Upper lobe of left lung (tissue), 6 donors: ENCODE data around the gene IRF2. TPM values are rescaled to one million over a fixed set of nuclear protein-coding genes. Genes with fewer than 3 reads are reported as not detected.

Source experiments
- ATAC-seq, 2 donors: fragments of 200-7000 bp; cut with Tn5 transposase; one replicate each; pipeline ENCODE4 v1.9.1; 2022; ENCODE audit warnings: mild to moderate bottlenecking in 2 of 2, moderate library complexity in 2 of 2; ENCODE audit not compliant: low FRiP score in 2 of 2
- DNase-seq, 2 donors: peaks; one replicate each; pipeline ENCODE4 v3.0.0-alpha.2; 2019 to 2020
- H3K27ac ChIP-seq, 4 donors: fragments of 200-600 bp; sonication (generic); one replicate each; pipeline ENCODE4 v1.5.1; 2016 to 2019
- H3K27me3 ChIP-seq, 4 donors: fragments of 200-600 bp; sonication (generic); one replicate each; pipeline ENCODE4 v1.5.1; 2017 to 2019
- H3K36me3 ChIP-seq, 4 donors: fragments of 200-600 bp; sonication (generic); one replicate each; pipeline ENCODE4 v1.5.1; 2016 to 2019
- H3K4me1 ChIP-seq, 4 donors: fragments of 200-600 bp; sonication (generic); one replicate each; pipeline ENCODE4 v1.5.1; 2018 to 2019
- H3K4me3 ChIP-seq, 4 donors: fragments of 200-600 bp; sonication (generic); one replicate each; pipeline ENCODE4 v1.5.1; 2017 to 2019; ENCODE audit warnings: mild to moderate bottlenecking in 2 of 4, moderate library complexity in 1 of 4
- H3K9me3 ChIP-seq, 4 donors: fragments of 200-600 bp; sonication (generic); one replicate each; pipeline ENCODE4 v1.5.1; 2018 to 2019
- CTCF ChIP-seq, 6 experiments: fragments of 450-650 bp in 4 of 6; fragments of 200-600 bp in 2 of 6; sonication (generic) in 2 of 6; IDR thresholded peaks; one replicate each; pipeline ENCODE4 v1.5.1; 2016 to 2019; ENCODE audit warnings: antibody characterized with exemption in 6 of 6
- EP300 ChIP-seq, 4 donors: sonication (generic); formaldehyde crosslinking; IDR thresholded peaks; one replicate each; pipeline ENCODE4 v1.5.1; 2017; ENCODE audit warnings: antibody characterized with exemption in 4 of 4, control low read depth in 2 of 4
- POLR2A ChIP-seq, 4 donors: fragments of 450-650 bp; IDR thresholded peaks; one replicate each; pipeline ENCODE4 v1.5.1; 2016 to 2017; ENCODE audit warnings: antibody characterized with exemption in 4 of 4, mild to moderate bottlenecking in 2 of 4
- POLR2AphosphoS5 ChIP-seq, 2 donors: sonication (generic); formaldehyde crosslinking; IDR thresholded peaks; one replicate each; pipeline ENCODE4 v1.5.1; 2017; ENCODE audit warnings: antibody characterized with exemption in 2 of 2
- WGBS, 2 donors: methylation state at CpG; one replicate each; pipeline ENCODE4 v1.1.5; 2017 to 2018; 5-methylcytosine and 5-hydroxymethylcytosine counted together
- total RNA-seq, 6 donors: library from RNA; depleted of rRNA in 4 of 6; stranded (reverse); fragments of >200 nt in 4 of 6; gene quantifications; one replicate each; pipeline versions ENCODE4 v1.1.0 to v1.2.1, GENCODE V29; 2016 to 2021
- donor health status: DM: no; HTN: no; CAD: no; lungs with moderate emphysema.
- donor health status: DM: no; HTN: yes; CAD: no; lungs with severe emphysema.

The IRF2 gene
- total RNA-seq, 6 donors from 2014 or later, result 25.5 to 46.1 (median 41.7) TPM

GRCh38 chr4:184364100-184364921 is 110.0 kb downstream of the IRF2 start:
- H3K4me1 ChIP-seq, result no peaks in the 10 kb centered on the region
- H3K27me3 ChIP-seq, result no peaks in the 10 kb centered on the region
- DNase-seq, result no peak
- 57 to 61% methylated on average over 5 of the region's 5 CpGs for WGBS, 2 donors
- TF ChIP-seq EP300 (IDR thresholded peaks at IDR 0.05) (no peak), CTCF (IDR thresholded peaks at IDR 0.05) (no peak), POLR2AphosphoS5 (IDR thresholded peaks at IDR 0.05) (no peak), POLR2A (IDR thresholded peaks at IDR 0.05) (no peak)
- no peak overlapping the region for H3K4me3 ChIP-seq
- H3K27ac ChIP-seq, result no peak overlapping the region
- peak; percentile 21 to 64 for ATAC-seq
- no peaks in the 10 kb centered on the region for H3K9me3 ChIP-seq
- no peaks in the 10 kb centered on the region for H3K36me3 ChIP-seq

- H3K9me3 ChIP-seq, result no peaks in the 10 kb centered on the region
- no peaks in the 10 kb centered on the region for H3K27me3 ChIP-seq
- no peaks in the 10 kb centered on the region for H3K36me3 ChIP-seq
- no peak for ATAC-seq
- TF ChIP-seq POLR2AphosphoS5 (IDR thresholded peaks at IDR 0.05) (no peak), CTCF (IDR thresholded peaks at IDR 0.05) (no peak), POLR2A (IDR thresholded peaks at IDR 0.05) (no peak), EP300 (IDR thresholded peaks at IDR 0.05) (no peak)
- WGBS, 2 donors, result 93 to 95% methylated on average over 4 to 6 of the region's 6 CpGs
- no peak overlapping the region for H3K4me3 ChIP-seq
- H3K27ac ChIP-seq, result no peak overlapping the region
- peaks cover 6 to 9% (median 7%) of the 10 kb centered on the region in 4 donors for H3K4me1 ChIP-seq
- peak in 1 of 2 donors; percentile 26 for DNase-seq
These were observed 111.1 kb downstream of the IRF2 start for GRCh38 chr4:184363258-184363657.

GRCh38 chr4:184362396-184362795 is 112.0 kb downstream of the IRF2 start:
- H3K4me3 ChIP-seq, result no peak overlapping the region
- H3K9me3 ChIP-seq, result no peaks in the 10 kb centered on the region
- WGBS, 2 donors, result 73 to 74% methylated on average over 4 of the region's 4 CpGs
- H3K4me1 ChIP-seq, result peaks cover 7 to 10% (median 7%) of the 10 kb centered on the region in 4 donors
- H3K27me3 ChIP-seq, result no peaks in the 10 kb centered on the region
- DNase-seq (no peak), ATAC-seq (no peak)
- no peaks in the 10 kb centered on the region for H3K36me3 ChIP-seq
- peak overlapping the region in 1 of 4 donors; percentile 29 for H3K27ac ChIP-seq
- TF ChIP-seq EP300 (IDR thresholded peaks at IDR 0.05), result no peak
- no peak for TF ChIP-seq POLR2A (IDR thresholded peaks at IDR 0.05)
- TF ChIP-seq POLR2AphosphoS5 (IDR thresholded peaks at IDR 0.05), result no peak
- TF ChIP-seq CTCF (IDR thresholded peaks at IDR 0.05), result no peak

GRCh38 chr4:184361443-184361842 is 112.9 kb downstream of the IRF2 start:
- no peaks in the 10 kb centered on the region for H3K9me3 ChIP-seq
- TF ChIP-seq EP300 (IDR thresholded peaks at IDR 0.05) (no peak), POLR2AphosphoS5 (IDR thresholded peaks at IDR 0.05) (no peak), CTCF (IDR thresholded peaks at IDR 0.05) (no peak), POLR2A (IDR thresholded peaks at IDR 0.05) (no peak)
- no peak for ATAC-seq
- H3K27ac ChIP-seq, result no peak overlapping the region
- H3K4me1 ChIP-seq, result peaks cover 7 to 10% (median 7%) of the 10 kb centered on the region in 4 donors
- no peak overlapping the region for H3K4me3 ChIP-seq
- H3K36me3 ChIP-seq, result no peaks in the 10 kb centered on the region
- no peaks in the 10 kb centered on the region for H3K27me3 ChIP-seq
- 83% methylated on average over 3 of the region's 3 CpGs for WGBS, 2 donors
- DNase-seq, result no peak
